Neuronal stem cell (in vitro differentiated cells): ENCODE measurements around the gene PAX7.

ENCODE experiments used
- DNase-seq: peaks from one replicate; pipeline ENCODE4 v3.0.0-alpha.2; 2013; ENCODE audit warnings: low spot score
- H2AFZ ChIP-seq: one replicate; pipeline ENCODE4 v1.6.1; 2013; ENCODE audit warnings: mild to moderate bottlenecking, low read length, inconsistent platforms
- H2AK5ac ChIP-seq: 2 replicates; pipeline ENCODE4 v1.6.1; 2013; ENCODE audit warnings: low read depth, mild to moderate bottlenecking, inconsistent platforms, low read length, moderate library complexity, mixed read lengths
- H2BK120ac ChIP-seq: 2 replicates; pipeline ENCODE4 v1.6.1; 2013; ENCODE audit warnings: low read depth, mild to moderate bottlenecking, inconsistent platforms, low read length, moderate library complexity, mixed read lengths
- H2BK12ac ChIP-seq: one replicate; pipeline ENCODE4 v1.6.1; 2013; ENCODE audit warnings: low read length, inconsistent platforms
- H2BK15ac ChIP-seq: 2 replicates; pipeline ENCODE4 v1.6.1; 2013; ENCODE audit warnings: mild to moderate bottlenecking, low read length, inconsistent platforms, mixed read lengths
- H2BK5ac ChIP-seq: one replicate; pipeline ENCODE4 v1.6.1; 2013; ENCODE audit warnings: inconsistent platforms, mild to moderate bottlenecking, low read length, moderate library complexity
- H3K14ac ChIP-seq: one replicate; pipeline ENCODE4 v1.6.1; 2013; ENCODE audit warnings: low read length, inconsistent platforms
- H3K18ac ChIP-seq: 2 replicates; pipeline ENCODE4 v1.6.1; 2013; ENCODE audit warnings: low read length, inconsistent platforms
- H3K23ac ChIP-seq: 2 replicates; pipeline ENCODE4 v1.6.1; 2013; ENCODE audit warnings: low read depth, mild to moderate bottlenecking, mixed read lengths, low read length, inconsistent platforms; ENCODE audit not compliant: poor library complexity
- H3K27ac ChIP-seq: replicated peaks from 3 replicates; pipeline ENCODE4 v1.5.1; 2013; ENCODE audit warnings: low read length, inconsistent platforms
- H3K27me3 ChIP-seq, 3 experiments: 2 replicates each; pipeline ENCODE4 v1.6.1; 2013; ENCODE audit warnings: low read length in 3 of 3, mild to moderate bottlenecking in 2 of 3, inconsistent platforms in 1 of 3, low read depth in 1 of 3, mixed read lengths in 1 of 3, moderate library complexity in 1 of 3; ENCODE audit not compliant: control insufficient read depth in 3 of 3, insufficient read depth in 3 of 3
- H3K36me3 ChIP-seq, 2 donors: replicated peaks in 1 of 2; 2 replicates each; pipeline ENCODE4 v1.6.1; 2013; ENCODE audit warnings: low read length in 2 of 2; ENCODE audit not compliant: control insufficient read depth in 2 of 2, insufficient read depth in 2 of 2
- H3K4ac ChIP-seq: 2 replicates; pipeline ENCODE4 v1.6.1; 2013; ENCODE audit warnings: inconsistent platforms, mild to moderate bottlenecking, low read length, moderate library complexity
- H3K4me1 ChIP-seq, 2 donors: 1 replicate in 1 of 2; 2 replicates in 1 of 2; pipeline ENCODE4 v1.6.1; 2013; ENCODE audit warnings: low read length in 2 of 2, low read depth in 1 of 2; ENCODE audit not compliant: control insufficient read depth in 2 of 2, insufficient read depth in 1 of 2
- H3K4me2 ChIP-seq: one replicate; pipeline ENCODE4 v1.6.1; 2013; ENCODE audit warnings: mild to moderate bottlenecking, low read length, inconsistent platforms; ENCODE audit not compliant: insufficient read depth, poor library complexity, severe bottlenecking
- H3K4me3 ChIP-seq, 2 donors: 2 replicates each; pipeline ENCODE4 v1.5.1; 2013; ENCODE audit warnings: low read length in 2 of 2, mild to moderate bottlenecking in 2 of 2, inconsistent platforms in 1 of 2, moderate library complexity in 1 of 2
- H3K79me1 ChIP-seq: one replicate; pipeline ENCODE4 v1.6.1; 2013; ENCODE audit warnings: low read depth, mild to moderate bottlenecking, inconsistent platforms, low read length, moderate library complexity
- H3K9ac ChIP-seq: one replicate; pipeline ENCODE4 v1.6.1; 2013; ENCODE audit warnings: mild to moderate bottlenecking, low read depth, low read length, inconsistent platforms; ENCODE audit not compliant: poor library complexity
- H3K9me3 ChIP-seq, 2 donors: replicated peaks in 1 of 2; 2 replicates each; pipeline versions ENCODE3 to v1.6.1; 2013; ENCODE audit warnings: low read length in 2 of 2, mild to moderate bottlenecking in 2 of 2, inconsistent platforms in 1 of 2, low read depth in 1 of 2, mixed read lengths in 1 of 2, moderate library complexity in 1 of 2; ENCODE audit not compliant: control insufficient read depth in 2 of 2, insufficient read depth in 1 of 2
- H4K8ac ChIP-seq: one replicate; pipeline ENCODE4 v1.6.1; 2013; ENCODE audit warnings: low read depth, mild to moderate bottlenecking, inconsistent platforms, low read length, moderate library complexity
- H4K91ac ChIP-seq: one replicate; pipeline ENCODE4 v1.6.1; 2013; ENCODE audit warnings: low read length, low read depth, mild to moderate bottlenecking, inconsistent platforms; ENCODE audit not compliant: poor library complexity
- WGBS, 2 donors: extraction: QIAGEN DNeasy Blood & Tissue Kit; methylation state at CpG; one replicate each; pipeline ENCODE4 v1.1.7; 2013; ENCODE audit warnings: missing lambda C conversion rate in 2 of 2, mixed read lengths in 1 of 2; ENCODE audit not compliant: insufficient read length in 2 of 2, insufficient replicate concordance in 1 of 2; ENCODE audit errors: extremely low coverage in 2 of 2; 5-methylcytosine and 5-hydroxymethylcytosine counted together

Gene PAX7

GRCh38 chr1:18778437-18778836 is 147.8 kb downstream of the PAX7 start:
- no peak overlapping the region for H3K23ac ChIP-seq

GRCh38 chr1:18781031-18781430 is 150.4 kb downstream of the PAX7 start:
- H3K4ac ChIP-seq = no peak overlapping the region
- no peak for DNase-seq
- no peak overlapping the region for H3K18ac ChIP-seq
- no peak overlapping the region for H2AK5ac ChIP-seq
- H3K23ac ChIP-seq = no peak overlapping the region
- no peak overlapping the region for H3K4me2 ChIP-seq
- H3K4me1 ChIP-seq = no peaks in the 10 kb centered on the region
- H2BK15ac ChIP-seq = no peak overlapping the region
- H2BK12ac ChIP-seq = no peak overlapping the region
- no peak overlapping the region for H3K14ac ChIP-seq
- no peak overlapping the region for H3K9ac ChIP-seq
- H4K91ac ChIP-seq = no peak overlapping the region
- H3K9me3 ChIP-seq = no peaks in the 10 kb centered on the region
- no peak overlapping the region for H2BK120ac ChIP-seq
- no peaks in the 10 kb centered on the region for H3K79me1 ChIP-seq
- no peak overlapping the region for H2BK5ac ChIP-seq
- H3K36me3 ChIP-seq = no peaks in the 10 kb centered on the region
- H3K27me3 ChIP-seq = peaks cover 0 to 41% (median 9%) of the 10 kb centered on the region in 3 experiments
- H3K4me3 ChIP-seq = no peak overlapping the region
- H2AFZ ChIP-seq = no peak overlapping the region
- H3K27ac ChIP-seq = no peak overlapping the region
- no peak overlapping the region for H4K8ac ChIP-seq

More at GRCh38 chr1:18778437-18778836, 147.8 kb downstream of the PAX7 start:
- no peak overlapping the region for H4K8ac ChIP-seq
- H3K9ac ChIP-seq = peak overlapping the region; percentile 56
- H3K4me3 ChIP-seq = no peak overlapping the region
- no peak overlapping the region for H2BK12ac ChIP-seq
- no peak overlapping the region for H3K4me2 ChIP-seq
- no peak overlapping the region for H3K14ac ChIP-seq
- H3K36me3 ChIP-seq = no peaks in the 10 kb centered on the region
- H3K4me1 ChIP-seq = no peaks in the 10 kb centered on the region
- no peak overlapping the region for H2AFZ ChIP-seq
- H2BK5ac ChIP-seq = no peak overlapping the region
- H2AK5ac ChIP-seq = no peak overlapping the region
- DNase-seq = no peak
- no peak overlapping the region for H3K27ac ChIP-seq
- H3K27me3 ChIP-seq = peaks cover 0 to 15% (median 0%) of the 10 kb centered on the region in 3 experiments
- peak overlapping the region; percentile 19 for H2BK120ac ChIP-seq
- H3K4ac ChIP-seq = no peak overlapping the region
- H3K18ac ChIP-seq = peak overlapping the region; percentile 45
- H3K79me1 ChIP-seq = no peaks in the 10 kb centered on the region
- H4K91ac ChIP-seq = no peak overlapping the region
- H3K9me3 ChIP-seq = no peaks in the 10 kb centered on the region
- WGBS, 2 donors = no CpG with 5 or more reads among the region's 6 CpGs
- H2BK15ac ChIP-seq = peak overlapping the region; percentile 43

- peak overlapping the region; percentile 33 for H2AK5ac ChIP-seq
- H3K27ac ChIP-seq = no peak overlapping the region
- no CpG with 5 or more reads among the region's 28 CpGs for WGBS, 2 donors
- peak overlapping the region; percentile 32 for H3K18ac ChIP-seq
- no peak overlapping the region for H2AFZ ChIP-seq
- no peaks in the 10 kb centered on the region for H3K79me1 ChIP-seq
- no peak overlapping the region for H3K4me2 ChIP-seq
- H3K36me3 ChIP-seq = no peaks in the 10 kb centered on the region
- no peak overlapping the region for H4K91ac ChIP-seq
- H3K4ac ChIP-seq = no peak overlapping the region
- DNase-seq = no peak
- H4K8ac ChIP-seq = no peak overlapping the region
- peaks cover 0 to 53% (median 9%) of the 10 kb centered on the region in 3 experiments for H3K27me3 ChIP-seq
- peak overlapping the region; percentile 66 for H3K23ac ChIP-seq
- H2BK5ac ChIP-seq = no peak overlapping the region
- H2BK12ac ChIP-seq = no peak overlapping the region
- no peak overlapping the region for H3K14ac ChIP-seq
- H3K4me3 ChIP-seq = no peak overlapping the region
- H3K9ac ChIP-seq = no peak overlapping the region
- H3K4me1 ChIP-seq = no peaks in the 10 kb centered on the region
- peak overlapping the region; percentile 26 for H2BK15ac ChIP-seq
- H3K9me3 ChIP-seq = no peaks in the 10 kb centered on the region
- no peak overlapping the region for H2BK120ac ChIP-seq
Observed at GRCh38 chr1:18783705-18784481, 153.2 kb downstream of the PAX7 start.

- Histone ChIP-seq H3K23ac (peak overlapping the region; percentile 66), H3K4me1 (no peaks in the 10 kb centered on the region), H3K14ac (no peak overlapping the region), H3K4ac (no peak overlapping the region), H3K9me3 (no peaks in the 10 kb centered on the region), H4K8ac (no peak overlapping the region), H3K79me1 (no peaks in the 10 kb centered on the region), H3K4me2 (no peak overlapping the region), H2BK12ac (peak overlapping the region; percentile 30), H3K4me3 (no peak overlapping the region), H2BK5ac (no peak overlapping the region), H2BK120ac (no peak overlapping the region), H3K18ac (peak overlapping the region; percentile 32), H3K9ac (no peak overlapping the region), H3K27me3 (peaks cover 0 to 56% (median 9%) of the 10 kb centered on the region in 3 experiments), H2BK15ac (peak overlapping the region; percentile 26), H2AFZ (no peak overlapping the region), H3K27ac (no peak overlapping the region), H4K91ac (no peak overlapping the region), H2AK5ac (no peak overlapping the region), H3K36me3 (no peaks in the 10 kb centered on the region)
- DNase-seq = no peak
- no CpG with 5 or more reads among the region's 15 CpGs for WGBS, 2 donors
Observed at GRCh38 chr1:18784482-18784831, 153.8 kb downstream of the PAX7 start.
